HL-60 (cell line): ENCODE data around the gene DAZL.

ENCODE experiments used
- DNase-seq, 2 experiments: peaks; one replicate each; pipeline ENCODE4 v3.0.0-alpha.2; 2010 to 2020; ENCODE audit warnings: low read depth in 1 of 2, low spot score in 1 of 2
- H3K27ac ChIP-seq: fragments of 250-450 bp; sonication (Bioruptor Pico); replicated peaks from 2 replicates; pipeline ENCODE4 v1.5.1; 2020; ENCODE audit warnings: mild to moderate bottlenecking, moderate library complexity
- H3K27me3 ChIP-seq: fragments of 250-450 bp; sonication (Bioruptor Pico); 2 replicates; pipeline ENCODE4 v1.5.1; 2021; ENCODE audit warnings: mild to moderate bottlenecking, moderate library complexity; ENCODE audit not compliant: insufficient read depth, poor library complexity, severe bottlenecking
- H3K4me3 ChIP-seq: replicated peaks from 2 replicates; pipeline ENCODE4 v1.5.1; 2011; ENCODE audit warnings: mild to moderate bottlenecking, control low read depth, low read length; ENCODE audit not compliant: insufficient read depth
- GABPA ChIP-seq: IDR thresholded peaks from 2 replicates; pipeline ENCODE4 v1.6.1; 2012; ENCODE audit warnings: low read depth
- POLR2AphosphoS5 ChIP-seq: IDR thresholded peaks from 2 replicates; pipeline ENCODE4 v1.6.1; 2012; ENCODE audit warnings: low read depth
- SPI1 ChIP-seq: IDR thresholded peaks from 2 replicates; pipeline ENCODE4 v1.6.1; 2012; ENCODE audit warnings: low read depth, mild to moderate bottlenecking, borderline replicate concordance
- TF ChIP-seq, protein P1 (sequence below): IDR thresholded peaks from one replicate; pipeline ENCODE4 v1.5.1; 2011; ENCODE audit warnings: low read length, control low read depth, inconsistent platforms; ENCODE audit not compliant: insufficient read depth
- TF ChIP-seq, protein P2 (sequence below): IDR thresholded peaks from 2 replicates; pipeline ENCODE4 v1.6.1; 2012; ENCODE audit warnings: low read depth; ENCODE audit not compliant: insufficient replicate concordance

DAZL gene

DNA sequence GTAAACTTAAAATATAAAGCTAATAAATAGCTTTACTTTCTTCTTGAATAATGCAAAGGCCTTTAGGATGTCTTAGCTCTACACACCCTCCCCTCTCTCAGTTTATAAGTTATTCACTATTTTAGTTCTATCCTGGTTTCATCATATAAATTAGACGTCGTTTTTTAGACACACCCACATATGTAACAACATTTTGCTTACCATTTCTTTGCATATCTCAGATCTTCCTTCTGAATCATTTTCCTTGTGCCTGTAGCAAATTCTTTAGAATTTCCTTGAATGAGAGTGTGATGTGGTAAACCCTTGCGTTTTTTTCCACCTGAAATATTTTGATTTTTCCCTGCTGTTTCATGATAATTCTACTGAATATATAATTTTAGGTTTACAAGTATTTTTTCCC is 2.5 kb upstream of the DAZL start:
- no peak for TF ChIP-seq GABPA
- TF ChIP-seq, protein P1, sequence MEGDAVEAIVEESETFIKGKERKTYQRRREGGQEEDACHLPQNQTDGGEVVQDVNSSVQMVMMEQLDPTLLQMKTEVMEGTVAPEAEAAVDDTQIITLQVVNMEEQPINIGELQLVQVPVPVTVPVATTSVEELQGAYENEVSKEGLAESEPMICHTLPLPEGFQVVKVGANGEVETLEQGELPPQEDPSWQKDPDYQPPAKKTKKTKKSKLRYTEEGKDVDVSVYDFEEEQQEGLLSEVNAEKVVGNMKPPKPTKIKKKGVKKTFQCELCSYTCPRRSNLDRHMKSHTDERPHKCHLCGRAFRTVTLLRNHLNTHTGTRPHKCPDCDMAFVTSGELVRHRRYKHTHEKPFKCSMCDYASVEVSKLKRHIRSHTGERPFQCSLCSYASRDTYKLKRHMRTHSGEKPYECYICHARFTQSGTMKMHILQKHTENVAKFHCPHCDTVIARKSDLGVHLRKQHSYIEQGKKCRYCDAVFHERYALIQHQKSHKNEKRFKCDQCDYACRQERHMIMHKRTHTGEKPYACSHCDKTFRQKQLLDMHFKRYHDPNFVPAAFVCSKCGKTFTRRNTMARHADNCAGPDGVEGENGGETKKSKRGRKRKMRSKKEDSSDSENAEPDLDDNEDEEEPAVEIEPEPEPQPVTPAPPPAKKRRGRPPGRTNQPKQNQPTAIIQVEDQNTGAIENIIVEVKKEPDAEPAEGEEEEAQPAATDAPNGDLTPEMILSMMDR: no peak
- TF ChIP-seq SPI1: no peak
- no peak for TF ChIP-seq POLR2AphosphoS5
- TF ChIP-seq, protein P2, sequence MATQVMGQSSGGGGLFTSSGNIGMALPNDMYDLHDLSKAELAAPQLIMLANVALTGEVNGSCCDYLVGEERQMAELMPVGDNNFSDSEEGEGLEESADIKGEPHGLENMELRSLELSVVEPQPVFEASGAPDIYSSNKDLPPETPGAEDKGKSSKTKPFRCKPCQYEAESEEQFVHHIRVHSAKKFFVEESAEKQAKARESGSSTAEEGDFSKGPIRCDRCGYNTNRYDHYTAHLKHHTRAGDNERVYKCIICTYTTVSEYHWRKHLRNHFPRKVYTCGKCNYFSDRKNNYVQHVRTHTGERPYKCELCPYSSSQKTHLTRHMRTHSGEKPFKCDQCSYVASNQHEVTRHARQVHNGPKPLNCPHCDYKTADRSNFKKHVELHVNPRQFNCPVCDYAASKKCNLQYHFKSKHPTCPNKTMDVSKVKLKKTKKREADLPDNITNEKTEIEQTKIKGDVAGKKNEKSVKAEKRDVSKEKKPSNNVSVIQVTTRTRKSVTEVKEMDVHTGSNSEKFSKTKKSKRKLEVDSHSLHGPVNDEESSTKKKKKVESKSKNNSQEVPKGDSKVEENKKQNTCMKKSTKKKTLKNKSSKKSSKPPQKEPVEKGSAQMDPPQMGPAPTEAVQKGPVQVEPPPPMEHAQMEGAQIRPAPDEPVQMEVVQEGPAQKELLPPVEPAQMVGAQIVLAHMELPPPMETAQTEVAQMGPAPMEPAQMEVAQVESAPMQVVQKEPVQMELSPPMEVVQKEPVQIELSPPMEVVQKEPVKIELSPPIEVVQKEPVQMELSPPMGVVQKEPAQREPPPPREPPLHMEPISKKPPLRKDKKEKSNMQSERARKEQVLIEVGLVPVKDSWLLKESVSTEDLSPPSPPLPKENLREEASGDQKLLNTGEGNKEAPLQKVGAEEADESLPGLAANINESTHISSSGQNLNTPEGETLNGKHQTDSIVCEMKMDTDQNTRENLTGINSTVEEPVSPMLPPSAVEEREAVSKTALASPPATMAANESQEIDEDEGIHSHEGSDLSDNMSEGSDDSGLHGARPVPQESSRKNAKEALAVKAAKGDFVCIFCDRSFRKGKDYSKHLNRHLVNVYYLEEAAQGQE: no peak
- H3K27me3 ChIP-seq: no peaks in the 10 kb centered on the region
- no peak for DNase-seq
- H3K4me3 ChIP-seq: no peak overlapping the region
- H3K27ac ChIP-seq: no peak overlapping the region

DNA sequence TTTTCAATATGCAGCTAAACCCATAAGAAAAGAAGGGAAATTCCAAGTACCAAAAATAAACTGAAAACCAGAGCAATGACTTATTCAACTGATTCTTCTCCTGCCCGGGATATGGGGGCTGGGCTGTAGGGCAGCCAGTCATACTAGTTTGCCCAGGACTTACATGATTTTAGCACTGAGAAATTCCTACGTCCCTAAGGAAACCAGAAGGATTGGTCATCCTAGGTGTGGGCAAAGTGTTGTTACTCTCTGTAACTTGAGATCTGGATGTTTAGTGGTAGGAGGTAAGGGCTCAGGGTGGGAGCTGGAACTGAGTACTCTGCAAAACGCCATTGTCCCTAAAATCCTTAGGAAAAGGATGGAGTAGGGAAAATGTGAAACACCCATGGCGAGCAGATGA is 1.2 kb upstream of the DAZL start:
- DNase-seq: no peak
- H3K27ac ChIP-seq: no peak overlapping the region
- no peak overlapping the region for H3K4me3 ChIP-seq
- TF ChIP-seq, protein P2: no peak
- TF ChIP-seq POLR2AphosphoS5: no peak
- TF ChIP-seq SPI1: no peak
- no peak for TF ChIP-seq GABPA
- TF ChIP-seq, protein P1: no peak
- H3K27me3 ChIP-seq: no peaks in the 10 kb centered on the region

- no peak overlapping the region for H3K27ac ChIP-seq
- no peak for DNase-seq
- TF ChIP-seq GABPA (no peak), POLR2AphosphoS5 (no peak)
- no peaks in the 10 kb centered on the region for H3K27me3 ChIP-seq
- no peak overlapping the region for H3K4me3 ChIP-seq
Measured at GRCh38 chr3:16605966-16606365, 743 bp upstream of the DAZL start.

DNA sequence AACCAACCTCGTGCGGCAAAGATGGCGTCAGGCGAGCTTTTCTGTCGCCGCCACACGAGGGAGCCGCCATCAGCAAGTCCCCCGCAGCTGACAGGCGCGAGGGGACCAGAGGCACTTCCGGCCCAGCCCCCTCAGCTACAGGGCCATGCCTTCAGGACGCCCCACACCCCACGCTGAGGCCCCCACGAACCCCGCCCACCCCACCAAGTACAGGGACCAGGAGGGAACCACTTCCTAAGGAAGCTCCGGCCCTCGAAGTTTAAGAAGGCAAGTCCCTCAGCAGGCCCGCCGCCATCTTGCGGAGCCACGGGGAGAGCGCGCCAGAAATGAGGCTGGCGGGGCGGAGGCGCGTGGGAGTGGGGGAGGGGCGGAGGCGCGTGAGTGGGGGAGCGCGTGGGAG is 790 bp downstream of the DAZL start:
- H3K27me3 ChIP-seq: no peaks in the 10 kb centered on the region
- no peak for DNase-seq
- H3K27ac ChIP-seq: no peak overlapping the region
- no peak overlapping the region for H3K4me3 ChIP-seq
- TF ChIP-seq, protein P1: no peak
- TF ChIP-seq SPI1 (no peak), GABPA (no peak), POLR2AphosphoS5 (no peak)
- TF ChIP-seq, protein P2: no peak
